Activated CD4-positive, alpha-beta T cell treated with anti-CD3 and anti-CD28 coated beads for 24 hours (primary cell): ENCODE measurements around the gene VPS51.
"Not testable (repeated sequence)": the region's sequence is repeated elsewhere in the genome, so short reads cannot be mapped to it uniquely, and the experiment has no call there.

Experiments
- DNase-seq, 2 donors: peaks; one replicate each; pipeline ENCODE4 v3.0.0-alpha.2; 2020; ENCODE audit warnings: low read depth in 2 of 2

Gene VPS51

DNA sequence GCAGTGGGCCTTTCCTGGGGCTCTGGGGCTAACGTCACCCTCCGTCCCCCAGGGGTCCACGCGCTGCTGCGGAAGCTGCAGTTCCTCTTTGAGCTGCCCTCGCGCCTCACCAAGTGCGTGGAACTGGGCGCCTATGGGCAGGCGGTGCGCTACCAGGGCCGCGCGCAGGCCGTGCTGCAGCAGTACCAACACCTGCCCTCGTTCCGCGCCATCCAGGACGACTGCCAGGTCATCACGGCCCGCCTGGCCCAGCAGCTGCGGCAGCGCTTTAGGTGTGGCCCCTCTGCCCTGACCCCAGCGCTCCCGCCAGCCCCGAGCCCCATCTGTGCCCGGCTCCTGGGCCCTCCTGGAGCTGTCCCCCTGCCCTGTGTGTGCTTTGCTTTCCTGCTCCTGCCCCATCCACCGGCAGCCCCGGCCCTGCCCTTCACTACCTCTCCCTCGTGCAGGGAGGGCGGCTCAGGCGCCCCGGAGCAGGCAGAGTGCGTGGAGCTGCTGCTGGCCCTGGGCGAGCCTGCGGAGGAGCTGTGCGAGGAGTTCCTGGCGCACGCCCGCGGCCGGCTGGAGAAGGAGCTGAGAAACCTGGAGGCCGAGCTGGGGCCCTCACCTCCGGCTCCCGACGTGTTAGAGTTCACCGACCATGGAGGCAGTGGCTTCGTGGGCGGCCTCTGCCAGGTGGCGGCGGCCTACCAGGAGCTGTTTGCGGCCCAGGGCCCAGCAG, 11.9 kb downstream of the VPS51 start:
- no peak for DNase-seq

DNA sequence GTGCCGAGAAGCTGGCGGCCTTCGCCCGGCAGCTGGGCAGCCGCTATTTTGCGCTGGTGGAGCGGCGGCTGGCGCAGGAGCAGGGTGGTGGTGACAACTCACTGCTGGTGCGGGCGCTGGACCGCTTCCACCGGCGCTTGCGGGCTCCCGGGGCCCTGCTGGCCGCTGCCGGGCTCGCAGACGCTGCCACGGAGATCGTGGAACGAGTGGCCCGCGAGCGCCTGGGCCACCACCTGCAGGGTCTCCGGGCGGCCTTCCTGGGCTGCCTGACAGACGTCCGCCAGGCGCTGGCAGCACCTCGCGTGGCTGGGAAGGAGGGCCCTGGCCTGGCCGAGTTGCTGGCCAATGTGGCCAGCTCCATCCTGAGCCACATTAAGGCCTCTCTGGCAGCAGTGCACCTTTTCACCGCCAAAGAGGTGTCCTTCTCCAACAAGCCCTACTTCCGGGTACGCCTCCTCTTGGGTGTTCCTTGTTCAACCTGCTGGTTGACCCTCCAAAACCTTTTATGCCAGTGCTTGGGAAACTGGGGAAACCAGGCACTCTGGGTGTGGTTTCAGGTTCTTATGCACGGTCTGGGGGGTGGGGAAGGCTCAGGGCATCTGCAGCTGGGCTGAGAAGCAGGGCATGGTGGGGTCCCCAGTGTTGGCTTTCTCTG, 12.6 kb downstream of the VPS51 start:
- no peak for DNase-seq

DNA sequence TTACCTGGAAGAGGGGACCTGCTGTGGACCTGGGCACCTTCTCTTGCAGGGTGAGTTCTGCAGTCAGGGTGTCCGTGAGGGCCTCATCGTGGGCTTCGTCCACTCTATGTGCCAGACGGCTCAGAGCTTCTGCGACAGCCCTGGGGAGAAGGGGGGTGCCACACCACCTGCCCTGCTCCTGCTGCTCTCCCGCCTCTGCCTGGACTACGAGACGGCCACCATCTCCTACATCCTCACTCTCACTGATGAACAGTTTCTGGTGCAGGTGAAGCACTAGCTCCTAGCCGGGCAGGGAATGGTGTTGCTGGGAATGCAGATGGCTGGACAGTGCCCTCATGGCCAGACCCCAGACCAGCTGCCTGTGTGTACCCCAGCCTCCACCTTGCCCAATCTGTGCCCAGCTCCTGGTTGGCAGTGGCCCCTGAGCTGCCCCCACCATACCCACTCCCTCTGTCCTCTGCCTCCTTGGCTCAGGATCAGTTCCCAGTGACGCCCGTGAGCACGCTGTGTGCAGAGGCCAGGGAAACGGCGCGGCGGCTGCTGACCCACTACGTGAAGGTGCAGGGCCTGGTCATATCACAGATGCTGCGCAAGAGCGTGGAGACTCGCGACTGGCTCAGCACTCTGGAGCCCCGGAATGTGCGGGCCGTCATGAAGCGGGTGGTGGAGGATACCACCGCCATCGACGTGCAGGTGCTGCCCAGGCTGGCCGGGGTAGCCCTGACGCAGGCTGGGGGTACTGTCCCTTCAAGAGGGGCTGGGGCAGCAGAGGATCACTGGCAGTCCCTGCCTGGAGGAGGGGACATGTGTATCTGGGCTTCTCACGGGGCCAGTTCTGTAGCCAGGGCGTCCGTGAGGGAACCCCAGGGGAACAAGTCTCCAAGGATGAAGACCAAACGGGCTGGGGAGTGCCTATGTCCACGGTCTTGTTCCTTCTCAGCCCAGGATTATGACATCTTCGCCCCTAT, 13.5 kb downstream of the VPS51 start:
- DNase-seq = no peak

DNA sequence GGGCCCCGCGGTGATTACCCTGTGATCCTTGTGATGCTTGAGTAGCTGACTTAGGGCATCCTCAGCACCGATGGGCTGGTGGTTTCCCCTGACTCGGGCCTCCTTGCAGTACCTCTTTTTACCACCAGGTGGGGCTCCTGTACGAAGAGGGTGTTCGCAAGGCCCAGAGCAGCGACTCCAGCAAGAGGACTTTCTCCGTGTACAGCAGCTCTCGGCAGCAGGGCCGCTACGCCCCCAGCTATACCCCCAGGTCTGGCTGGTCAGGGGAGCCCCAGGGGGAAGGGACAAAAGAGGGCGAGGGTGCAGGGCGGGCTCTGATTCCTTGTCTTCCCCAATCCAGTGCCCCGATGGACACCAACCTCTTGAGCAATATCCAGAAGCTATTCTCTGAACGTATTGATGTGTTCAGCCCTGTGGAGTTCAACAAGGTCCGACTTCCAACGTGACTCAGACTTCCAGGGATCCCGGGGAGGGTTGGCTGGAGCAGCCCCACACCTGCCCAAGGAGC, 14.4 kb downstream of the VPS51 start:
- peak; percentile 98 for DNase-seq

DNA sequence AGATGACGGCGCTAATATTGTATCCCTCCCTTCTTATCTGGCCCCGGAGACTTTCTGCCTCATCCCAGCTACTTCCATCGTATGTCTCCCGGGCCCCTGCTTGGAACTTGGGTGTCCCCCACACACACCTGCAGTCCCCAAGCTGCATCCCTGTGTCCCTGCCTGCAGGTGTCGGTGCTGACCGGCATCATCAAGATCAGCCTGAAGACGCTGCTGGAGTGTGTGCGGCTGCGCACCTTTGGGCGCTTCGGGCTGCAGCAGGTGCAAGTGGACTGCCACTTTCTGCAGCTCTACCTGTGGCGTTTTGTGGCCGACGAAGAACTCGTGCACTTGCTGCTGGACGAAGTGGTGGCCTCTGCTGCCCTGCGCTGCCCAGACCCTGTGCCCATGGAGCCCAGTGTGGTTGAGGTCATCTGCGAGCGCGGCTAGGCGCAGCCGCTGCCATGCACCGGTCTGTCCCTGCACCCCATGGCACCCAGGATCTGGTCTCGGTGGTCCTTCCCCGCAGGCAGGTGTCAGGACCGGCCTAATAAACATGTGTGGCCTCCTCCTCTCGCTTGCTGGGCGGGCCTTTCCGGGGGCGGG, 15.2 kb downstream of the VPS51 start:
- DNase-seq = no peak

DNA sequence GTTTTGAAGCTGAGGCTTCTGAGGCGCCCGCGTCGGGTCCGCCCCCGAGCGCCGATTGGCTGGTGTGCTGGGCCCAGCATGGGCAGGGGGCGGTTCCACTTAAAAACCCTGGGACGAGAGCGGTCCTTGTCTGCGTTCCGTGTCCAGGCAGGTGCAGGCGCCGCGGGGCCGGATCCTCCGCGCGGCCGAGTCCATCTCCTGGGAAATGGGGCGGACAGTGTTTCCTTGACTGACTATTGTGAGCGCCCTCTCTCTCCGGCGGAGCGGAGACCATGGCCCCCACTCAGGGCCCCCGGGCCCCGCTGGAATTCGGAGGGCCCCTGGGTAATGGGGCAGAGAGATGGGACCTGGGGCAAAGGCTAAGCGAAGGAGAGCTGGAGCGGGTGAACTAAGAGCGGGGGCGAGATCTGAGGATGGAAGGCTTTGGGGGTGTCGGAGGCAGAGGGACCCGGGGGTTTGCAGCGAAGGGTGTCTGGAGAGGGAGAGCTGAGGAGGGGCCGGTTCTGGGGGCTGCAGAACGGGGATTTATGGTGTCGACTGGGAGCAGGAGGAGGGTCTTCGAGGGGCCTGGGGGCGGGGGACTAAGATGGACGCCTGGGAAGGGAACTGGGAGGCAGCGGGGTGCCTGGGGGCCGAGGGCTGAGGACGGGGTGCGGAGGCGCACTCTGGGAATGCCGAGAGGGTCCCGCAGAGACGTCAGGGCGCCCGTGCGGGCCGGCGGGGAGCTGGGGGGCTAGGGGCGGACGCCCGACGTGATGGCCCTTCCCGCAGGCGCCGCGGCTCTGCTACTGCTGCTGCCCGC, 15.9 kb downstream of the VPS51 start, which contains the start of gene TM7SF2:
Gene TM7SF2 (plus strand): TSS at position 129 of the 802 bp plus-strand sequence. CDS start 144 bp downstream, at position 273.
- DNase-seq = peak; percentile 90 to 93

DNA sequence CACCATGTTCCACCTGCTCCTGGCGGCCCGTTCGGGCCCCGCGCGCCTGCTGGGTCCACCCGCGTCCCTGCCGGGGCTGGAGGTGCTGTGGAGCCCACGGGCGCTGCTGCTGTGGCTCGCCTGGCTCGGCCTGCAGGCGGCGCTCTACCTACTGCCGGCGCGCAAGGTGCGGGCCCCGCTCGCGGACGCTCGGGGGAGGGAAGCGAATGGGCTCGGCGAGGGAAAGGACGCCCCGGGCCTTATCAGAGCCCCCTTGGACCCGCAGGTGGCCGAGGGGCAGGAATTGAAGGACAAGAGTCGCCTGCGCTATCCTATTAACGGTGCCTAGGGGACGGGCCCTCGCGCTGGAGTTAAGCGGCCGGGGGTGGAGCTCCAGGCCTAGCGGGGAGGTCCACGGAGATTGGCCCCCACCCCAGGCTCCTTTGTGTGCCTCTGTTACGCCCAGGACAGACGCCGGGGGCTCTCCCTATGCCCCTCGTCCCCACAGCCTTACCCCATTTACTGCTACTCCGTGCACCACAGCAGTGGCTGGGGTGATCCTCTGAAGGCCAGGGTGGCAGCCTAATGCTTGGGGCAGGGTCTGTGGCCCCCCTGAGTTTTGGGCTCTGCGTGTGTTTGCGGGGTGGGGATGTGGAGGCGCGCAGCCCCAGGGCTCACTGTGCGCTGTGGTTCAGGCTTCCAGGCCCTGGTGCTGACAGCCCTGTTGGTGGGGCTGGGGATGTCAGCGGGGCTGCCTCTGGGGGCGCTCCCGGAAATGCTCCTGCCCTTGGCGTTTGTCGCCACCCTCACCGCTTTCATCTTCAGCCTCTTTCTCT, 16.7 kb downstream of the VPS51 start:
- peak; percentile 61 to 66 for DNase-seq

DNA sequence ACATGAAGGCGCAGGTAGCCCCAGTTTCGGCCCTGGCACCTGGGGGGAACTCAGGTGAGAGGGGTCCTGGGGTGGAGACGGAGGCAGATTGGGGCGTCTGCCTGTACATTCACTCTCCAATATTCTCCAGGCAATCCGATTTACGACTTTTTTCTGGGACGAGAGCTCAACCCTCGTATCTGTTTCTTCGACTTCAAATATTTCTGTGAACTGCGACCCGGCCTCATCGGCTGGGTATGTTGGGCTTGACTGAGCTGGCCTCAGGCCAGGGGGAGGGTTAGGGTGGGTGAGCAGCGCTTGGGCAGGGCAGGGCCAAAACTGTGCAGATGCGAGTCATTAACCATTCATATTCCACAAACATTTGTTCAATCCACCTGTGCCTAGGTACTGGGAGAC, 17.3 kb downstream of the VPS51 start:
- DNase-seq = no peak

DNA sequence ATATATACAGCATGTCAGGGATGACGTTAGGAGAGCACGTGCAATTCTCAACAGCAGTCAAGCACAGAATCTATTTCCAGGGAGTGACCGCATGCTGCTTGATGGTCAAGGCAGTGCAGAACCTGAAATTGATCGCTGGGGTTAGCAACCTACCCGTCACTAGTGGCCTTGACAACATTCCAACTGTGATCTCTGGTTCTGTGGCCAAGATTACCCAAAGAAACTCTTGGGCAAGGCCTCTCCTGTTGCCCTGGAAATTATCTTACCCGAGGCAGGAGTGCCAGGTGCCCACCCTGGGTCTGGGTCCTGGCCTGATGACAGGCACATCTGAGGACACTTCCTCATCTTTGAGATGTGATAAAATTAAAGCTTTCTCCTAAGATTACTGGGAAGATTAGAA, 17.8 kb downstream of the VPS51 start:
- DNase-seq = no peak

DNA sequence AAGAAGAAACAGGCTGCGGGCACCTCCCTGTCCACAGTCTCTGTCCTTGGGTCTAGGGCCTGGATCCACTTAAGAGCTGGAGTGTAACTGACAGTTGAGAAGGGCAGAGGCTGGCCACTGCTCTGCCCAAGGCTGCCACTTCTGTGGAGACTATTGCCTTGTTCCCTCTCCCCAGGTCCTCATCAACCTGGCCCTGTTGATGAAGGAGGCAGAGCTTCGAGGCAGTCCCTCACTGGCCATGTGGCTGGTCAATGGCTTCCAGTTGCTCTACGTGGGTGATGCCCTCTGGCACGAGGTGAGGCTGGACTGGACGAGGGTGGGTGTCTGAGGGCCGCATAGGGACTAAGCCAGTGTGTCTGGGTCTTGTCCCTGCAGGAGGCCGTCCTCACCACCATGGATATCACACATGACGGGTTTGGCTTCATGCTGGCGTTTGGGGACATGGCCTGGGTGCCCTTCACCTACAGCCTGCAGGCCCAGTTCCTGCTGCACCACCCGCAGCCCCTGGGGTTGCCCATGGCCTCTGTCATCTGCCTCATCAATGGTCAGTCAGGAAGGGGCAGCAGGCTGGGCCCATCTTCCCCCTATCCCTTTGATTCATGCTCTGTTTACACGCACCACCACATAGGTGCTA, 18.6 kb downstream of the VPS51 start:
- no peak for DNase-seq

DNA sequence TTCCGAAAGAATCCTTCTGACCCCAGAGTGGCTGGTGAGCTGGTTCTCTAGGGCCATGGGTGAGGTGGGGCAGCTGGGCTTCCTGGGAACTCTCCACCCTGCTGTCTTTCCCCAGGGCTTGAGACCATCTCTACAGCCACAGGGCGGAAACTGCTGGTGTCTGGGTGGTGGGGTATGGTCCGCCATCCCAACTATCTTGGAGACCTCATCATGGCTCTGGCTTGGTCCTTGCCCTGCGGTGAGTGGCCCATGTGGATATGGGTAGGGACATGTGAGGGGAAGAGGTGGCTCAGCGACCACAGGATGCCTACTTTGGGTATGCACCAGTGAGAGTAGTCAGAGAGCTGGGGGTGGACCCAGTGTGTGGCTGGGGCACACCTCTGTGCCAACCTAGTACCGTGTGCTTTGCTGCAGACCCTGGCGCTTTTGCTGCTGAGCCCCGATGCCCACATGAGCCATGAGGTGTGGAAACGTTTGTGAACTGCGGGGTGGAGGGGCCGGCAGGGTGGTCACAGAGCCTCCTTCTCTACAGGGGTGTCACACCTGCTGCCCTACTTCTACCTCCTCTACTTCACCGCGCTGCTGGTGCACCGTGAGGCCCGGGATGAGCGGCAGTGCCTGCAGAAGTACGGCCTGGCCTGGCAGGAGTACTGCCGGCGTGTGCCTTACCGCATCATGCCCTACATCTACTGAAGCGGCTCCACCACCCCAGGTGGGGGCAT, 19.5 kb downstream of the VPS51 start:
- no peak for DNase-seq

DNA sequence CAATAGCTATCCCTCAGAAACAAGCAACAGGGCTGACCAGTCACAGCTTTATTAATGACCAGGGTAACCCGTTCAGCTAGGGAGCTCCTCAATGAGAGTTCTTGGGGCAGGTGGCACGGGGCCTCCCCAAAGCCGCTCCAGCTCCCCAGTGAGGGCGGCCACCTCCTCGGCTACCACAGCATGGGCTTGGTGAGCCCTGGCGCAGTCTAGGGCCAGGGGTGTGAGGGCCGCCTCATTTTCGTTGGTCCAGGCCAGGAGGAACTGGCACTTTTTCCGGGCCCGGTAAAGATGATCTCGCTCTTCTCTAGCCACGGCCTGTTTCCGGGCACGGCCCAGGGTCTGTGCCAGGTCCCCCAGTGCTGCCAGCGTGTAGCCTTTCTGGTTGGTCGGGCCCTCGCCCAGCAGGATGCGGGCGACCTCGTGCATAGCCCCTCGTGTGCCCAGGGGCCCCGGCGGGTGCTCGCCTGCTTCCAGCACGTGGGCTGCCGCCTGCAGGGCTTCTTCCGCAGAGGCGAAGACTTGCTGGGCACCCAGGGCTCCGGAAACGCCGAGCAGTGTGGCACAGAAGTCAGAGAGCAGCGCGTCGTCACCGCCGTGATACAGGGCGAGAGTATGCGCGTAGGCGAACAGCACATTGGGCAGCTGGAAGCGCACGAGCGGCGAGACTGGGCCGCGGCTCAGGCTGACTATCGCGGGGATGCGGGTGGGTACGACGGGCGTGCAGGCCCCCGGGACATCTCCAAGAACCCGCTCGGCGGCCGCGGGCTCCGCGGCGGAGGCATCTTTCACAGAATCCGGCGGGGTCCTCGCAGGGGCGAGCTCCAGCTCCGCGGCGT, 20.6 kb downstream of the VPS51 start:
- DNase-seq = peak; percentile 35 to 52

DNA sequence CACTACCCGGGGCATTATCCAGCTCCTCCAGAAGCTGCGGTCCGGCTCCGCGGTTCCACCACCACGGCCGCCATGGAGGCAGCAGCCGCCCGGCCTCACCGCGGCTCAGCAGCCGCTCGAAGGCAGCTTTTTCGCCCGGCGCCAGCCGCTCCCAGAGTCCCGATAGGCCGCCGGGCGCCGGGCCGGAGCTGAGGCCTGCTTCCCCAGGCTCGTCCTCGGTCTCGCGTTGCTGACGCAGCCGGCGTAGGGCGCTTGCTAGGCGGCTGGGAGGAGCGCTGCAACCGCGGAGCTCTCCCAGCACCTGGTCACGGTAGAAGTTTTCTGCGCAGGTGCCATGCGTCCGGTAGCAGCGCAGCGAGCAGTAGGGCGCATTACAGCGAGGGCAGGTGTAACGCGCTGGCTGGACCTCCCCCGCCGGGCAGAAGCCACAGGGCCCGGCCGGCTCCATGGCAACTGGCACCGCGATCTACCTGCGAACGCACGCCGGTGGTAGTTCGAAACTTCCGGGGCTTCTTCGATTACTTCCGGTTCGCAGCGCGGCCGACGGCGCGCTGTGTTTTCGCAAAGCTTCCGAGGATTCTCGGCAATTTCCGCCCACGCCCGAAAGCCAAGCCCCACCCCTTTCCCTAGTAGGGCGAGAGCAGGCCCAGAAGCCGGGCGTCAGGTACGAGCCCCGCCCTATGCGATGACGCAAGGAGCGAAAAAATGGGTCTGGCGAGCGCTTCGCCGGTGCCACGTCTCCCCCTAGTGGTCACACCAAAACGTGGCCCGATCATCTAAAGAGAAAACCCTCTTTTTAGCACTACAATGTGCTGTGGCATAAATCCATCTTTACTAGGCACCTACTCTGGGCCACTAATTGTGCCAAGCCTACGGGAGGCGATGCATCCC, 21.4 kb downstream of the VPS51 start, which contains the start of gene ZNHIT2:
Gene ZNHIT2 (minus strand): TSS at position 496 of the 891 bp plus-strand sequence. CDS start 48 bp downstream, at position 448.
- peak; percentile 100 for DNase-seq

DNA sequence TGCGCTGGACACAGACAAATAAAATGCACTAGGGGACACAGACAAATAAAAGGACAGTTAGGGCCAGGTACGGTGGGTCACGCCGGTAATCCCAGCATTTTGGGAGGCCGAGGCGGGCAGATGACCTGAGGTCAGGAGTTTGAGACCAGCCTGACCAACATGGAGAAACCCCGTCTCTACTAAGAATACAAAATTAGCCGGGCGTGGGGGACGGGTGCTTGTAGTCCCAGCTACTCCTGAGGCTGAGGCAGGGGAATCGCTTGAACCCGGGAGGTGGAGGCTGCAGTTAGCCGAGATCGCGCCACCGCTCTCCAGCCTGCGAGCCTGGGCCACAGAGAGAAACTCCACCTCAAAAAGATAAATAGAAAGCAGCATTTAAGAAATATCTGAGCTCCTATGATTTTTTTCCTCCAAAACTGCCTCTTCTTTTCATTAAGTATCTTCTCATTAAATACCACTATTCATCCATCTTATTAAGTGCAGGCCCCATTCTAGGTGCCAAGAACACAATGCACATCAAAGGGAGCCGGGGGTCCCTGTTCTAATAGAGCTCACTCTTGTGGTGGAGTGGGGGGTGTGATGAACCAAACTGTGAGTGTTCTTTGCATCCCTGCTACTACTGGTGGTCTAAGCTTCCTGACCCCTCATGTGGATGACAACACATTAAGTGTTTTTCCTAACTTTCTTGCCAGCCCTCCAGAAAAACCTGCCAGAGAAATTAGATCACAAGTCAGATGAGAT, 22.3 kb downstream of the VPS51 start:
- DNase-seq = no peak

DNA sequence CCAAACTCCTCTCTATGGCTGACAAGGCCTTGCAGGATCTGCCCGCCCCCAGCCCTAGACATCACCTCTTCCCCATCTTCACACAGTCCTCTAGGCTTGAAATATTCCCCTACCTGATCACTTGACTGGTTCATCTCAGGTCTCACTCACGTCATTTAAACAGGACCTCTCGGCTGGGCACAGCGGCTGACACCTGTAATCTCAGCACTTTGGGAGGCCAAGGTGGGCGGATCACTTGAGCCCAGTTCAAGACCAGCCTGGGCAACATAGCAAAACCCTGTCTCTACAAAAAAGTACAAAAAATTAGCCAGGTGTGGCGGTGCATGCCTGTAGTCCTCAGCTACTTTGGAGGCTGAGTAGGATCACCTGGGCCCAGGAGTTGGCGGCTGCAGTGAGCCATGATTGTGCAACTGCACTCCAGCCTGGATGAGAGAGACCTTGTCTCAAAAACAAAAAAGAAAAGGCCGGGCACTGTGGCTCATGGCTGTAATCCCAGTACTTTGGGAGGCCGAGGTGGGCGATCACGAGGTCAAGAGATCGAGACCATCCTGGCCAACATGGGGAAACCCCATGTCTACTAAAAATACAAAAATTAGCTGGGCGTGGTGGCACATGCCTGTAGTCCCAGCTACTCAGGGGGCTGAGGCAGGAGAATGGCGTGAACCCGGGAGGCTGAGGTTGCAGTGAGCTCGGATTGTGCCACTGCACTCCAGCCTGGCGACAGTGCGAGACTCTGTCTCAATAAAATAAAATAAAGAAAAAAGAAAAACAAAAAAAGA, 23.1 kb downstream of the VPS51 start:
- not testable (repeated sequence) for DNase-seq
